Gastroesophageal sphincter (tissue), 3 donors: Measurements from ENCODE around the gene SRSF10.

Experiments used
- POLR2A ChIP-seq, 2 donors: fragments of 450-650 bp; IDR thresholded peaks; one replicate each; pipeline ENCODE4 v1.6.1; 2017; ENCODE audit warnings: antibody characterized with exemption in 2 of 2, mild to moderate bottlenecking in 2 of 2, moderate library complexity in 1 of 2
- POLR2AphosphoS5 ChIP-seq: sonication (generic); formaldehyde crosslinking; IDR thresholded peaks from one replicate; pipeline ENCODE4 v1.6.1; 2017; ENCODE audit warnings: antibody characterized with exemption
- TF ChIP-seq, protein P1 (sequence below), 4 experiments: fragments of 200-600 bp in 2 of 4; fragments of 450-650 bp in 2 of 4; sonication (generic) in 1 of 4; IDR thresholded peaks; one replicate each; pipeline ENCODE4 v1.5.1; 2017 to 2019; ENCODE audit warnings: antibody characterized with exemption in 4 of 4, mild to moderate bottlenecking in 2 of 4, moderate library complexity in 2 of 4

DNA sequence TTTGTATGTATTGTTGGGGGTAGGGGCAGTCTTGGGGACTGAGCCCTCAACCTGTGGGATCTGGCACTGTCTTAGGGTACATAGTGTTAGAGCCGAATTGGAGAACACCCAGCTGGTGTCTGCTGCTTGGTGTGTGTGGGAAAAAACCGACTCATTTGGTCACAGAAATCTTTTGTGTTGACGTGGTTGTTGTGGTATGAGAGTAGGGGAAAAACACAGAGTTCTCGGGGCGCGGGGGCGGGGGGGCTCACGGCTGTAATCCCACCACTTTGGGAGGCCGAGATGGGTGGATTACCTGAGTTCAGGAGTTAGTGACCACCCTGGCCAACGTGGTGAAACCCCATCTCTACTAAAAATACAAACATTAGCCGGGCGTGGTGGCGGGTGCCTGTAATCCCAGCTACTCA, 15.3 kb upstream of the SRSF10 start:
- TF ChIP-seq POLR2AphosphoS5 = no peak
- TF ChIP-seq POLR2A (IDR thresholded peaks at IDR 0.05) = no peak
- TF ChIP-seq, protein P1, sequence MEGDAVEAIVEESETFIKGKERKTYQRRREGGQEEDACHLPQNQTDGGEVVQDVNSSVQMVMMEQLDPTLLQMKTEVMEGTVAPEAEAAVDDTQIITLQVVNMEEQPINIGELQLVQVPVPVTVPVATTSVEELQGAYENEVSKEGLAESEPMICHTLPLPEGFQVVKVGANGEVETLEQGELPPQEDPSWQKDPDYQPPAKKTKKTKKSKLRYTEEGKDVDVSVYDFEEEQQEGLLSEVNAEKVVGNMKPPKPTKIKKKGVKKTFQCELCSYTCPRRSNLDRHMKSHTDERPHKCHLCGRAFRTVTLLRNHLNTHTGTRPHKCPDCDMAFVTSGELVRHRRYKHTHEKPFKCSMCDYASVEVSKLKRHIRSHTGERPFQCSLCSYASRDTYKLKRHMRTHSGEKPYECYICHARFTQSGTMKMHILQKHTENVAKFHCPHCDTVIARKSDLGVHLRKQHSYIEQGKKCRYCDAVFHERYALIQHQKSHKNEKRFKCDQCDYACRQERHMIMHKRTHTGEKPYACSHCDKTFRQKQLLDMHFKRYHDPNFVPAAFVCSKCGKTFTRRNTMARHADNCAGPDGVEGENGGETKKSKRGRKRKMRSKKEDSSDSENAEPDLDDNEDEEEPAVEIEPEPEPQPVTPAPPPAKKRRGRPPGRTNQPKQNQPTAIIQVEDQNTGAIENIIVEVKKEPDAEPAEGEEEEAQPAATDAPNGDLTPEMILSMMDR (IDR thresholded peaks at IDR 0.05) = no peak
